ENCODE measurements around the gene LCN15.
A peak's percentile ranks its signal among the peaks of the same experiment; 100 is the strongest.
"Not testable (repeated sequence)": the region's sequence is repeated elsewhere in the genome, so short reads cannot be mapped to it uniquely, and the experiment has no call there.

LCN15 gene

GRCh38 chr9:136764301-136764891 is at the start of gene LCN15:
LCN15 (minus strand) TSS chr9:136764518; CDS start chr9:136764488, 30 bp downstream.
- DNase-seq = no peak

- no peak for DNase-seq
Measured at GRCh38 chr9:136808806-136809158, 44.5 kb upstream of the LCN15 start.

- no peak for DNase-seq
Measured at GRCh38 chr9:136808075-136808805, 43.9 kb upstream of the LCN15 start.

GRCh38 chr9:136807281-136808074 is 43.2 kb upstream of the LCN15 start, which contains the start of gene RABL6:
RABL6 (plus strand) TSS chr9:136807948; CDS start chr9:136808197, 249 bp downstream.
- peak; percentile 54 to 81 for DNase-seq

GRCh38 chr9:136806631-136807201 is 42.4 kb upstream of the LCN15 start:
- DNase-seq = no peak

- DNase-seq = no peak
Measured at GRCh38 chr9:136806067-136806466, 41.7 kb upstream of the LCN15 start.

- DNase-seq = no peak
Measured at GRCh38 chr9:136805207-136805740, 41.0 kb upstream of the LCN15 start.

GRCh38 chr9:136804509-136805206 is 40.3 kb upstream of the LCN15 start:
- DNase-seq = no peak

- DNase-seq = no peak
Measured at GRCh38 chr9:136803551-136804508, 39.5 kb upstream of the LCN15 start.

GRCh38 chr9:136803009-136803550 is 38.8 kb upstream of the LCN15 start:
- DNase-seq = not testable (repeated sequence)

- DNase-seq = no peak
Measured at GRCh38 chr9:136802321-136802720, 38.0 kb upstream of the LCN15 start.

- peak; percentile 70 to 81 for DNase-seq
Measured at GRCh38 chr9:136799854-136800657, 35.7 kb upstream of the LCN15 start.

GRCh38 chr9:136799079-136799853 is 34.9 kb upstream of the LCN15 start:
- no peak for DNase-seq

- DNase-seq = no peak
Measured at GRCh38 chr9:136798708-136799078, 34.4 kb upstream of the LCN15 start.

- DNase-seq = not testable (repeated sequence)
Measured at GRCh38 chr9:136796775-136797347, 32.5 kb upstream of the LCN15 start.

GRCh38 chr9:136796238-136796774 is 32.0 kb upstream of the LCN15 start, which contains the start of gene CCDC183:
CCDC183 (plus strand) TSS chr9:136796338; CDS start chr9:136796398, 60 bp downstream.
- no peak for DNase-seq

- no peak for DNase-seq
Measured at GRCh38 chr9:136795000-136795348, 30.7 kb upstream of the LCN15 start.

GRCh38 chr9:136794281-136794999 is 30.1 kb upstream of the LCN15 start:
- no peak for DNase-seq

Measured in NCI-H1930 (cell line).